NOMO-1 (cell line): ENCODE measurements around the gene HSDL1.
A peak's percentile ranks its signal among the peaks of the same experiment; 100 is the strongest.

Source experiments
- DNase-seq, 2 experiments: peaks; one replicate each; lab custom pipeline; 2025; ENCODE audit not compliant: unreplicated experiment in 2 of 2; lab: John Stamatoyannopoulos, UW

HSDL1 gene

DNA sequence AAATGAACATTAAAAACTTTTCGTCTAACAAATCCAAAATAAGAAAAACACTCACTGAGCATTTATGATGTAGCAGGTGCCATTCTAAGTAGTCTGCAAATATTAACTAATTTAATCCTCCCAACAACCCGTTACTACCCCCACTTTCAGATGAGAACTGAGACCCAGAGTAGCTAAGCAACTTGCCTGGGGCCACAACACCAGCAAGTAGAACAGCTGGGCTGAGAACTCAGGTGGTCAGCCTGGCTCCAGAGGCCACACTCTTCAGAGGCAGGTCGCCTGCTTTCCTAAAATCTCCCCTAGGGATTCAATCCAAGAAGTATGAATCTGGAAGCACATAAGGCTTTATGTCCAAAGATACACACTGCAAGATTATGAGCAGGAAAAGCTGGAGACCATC, 34.5 kb downstream of the HSDL1 start:
- no peak for DNase-seq

DNA sequence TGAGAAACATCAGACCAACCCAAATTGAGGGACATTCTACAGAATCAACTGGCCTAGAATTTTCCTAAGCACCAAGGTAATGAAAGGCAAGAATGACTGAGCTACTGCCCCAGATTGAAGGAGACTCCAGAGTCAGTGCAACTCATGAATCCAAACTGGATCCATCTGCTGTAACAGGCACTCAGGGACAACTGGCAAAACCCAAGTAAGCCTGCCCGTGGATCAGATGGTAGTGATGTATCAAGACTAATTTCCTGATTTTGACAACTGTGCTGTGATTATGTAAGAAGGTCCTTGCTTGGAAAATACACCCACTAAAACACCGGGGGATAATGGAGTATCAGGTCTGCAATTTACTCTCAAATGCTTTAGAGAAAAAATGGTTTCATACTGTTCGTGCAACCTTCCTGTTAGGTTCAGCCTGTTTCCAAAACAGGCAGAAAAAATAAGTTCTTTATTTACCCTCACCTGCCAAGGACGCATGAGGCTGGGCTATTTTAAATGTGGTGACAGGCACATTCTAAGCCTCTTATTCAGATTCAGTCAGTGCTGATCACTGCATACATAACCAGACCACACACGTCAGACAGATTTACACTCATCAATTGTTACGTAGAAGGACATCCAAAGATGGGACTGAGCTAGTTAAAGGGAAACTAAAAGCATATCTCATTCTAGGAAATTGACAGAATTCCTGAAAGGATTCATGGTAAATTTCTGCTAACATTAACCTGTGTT, 35.2 kb downstream of the HSDL1 start:
- DNase-seq, result no peak

DNA sequence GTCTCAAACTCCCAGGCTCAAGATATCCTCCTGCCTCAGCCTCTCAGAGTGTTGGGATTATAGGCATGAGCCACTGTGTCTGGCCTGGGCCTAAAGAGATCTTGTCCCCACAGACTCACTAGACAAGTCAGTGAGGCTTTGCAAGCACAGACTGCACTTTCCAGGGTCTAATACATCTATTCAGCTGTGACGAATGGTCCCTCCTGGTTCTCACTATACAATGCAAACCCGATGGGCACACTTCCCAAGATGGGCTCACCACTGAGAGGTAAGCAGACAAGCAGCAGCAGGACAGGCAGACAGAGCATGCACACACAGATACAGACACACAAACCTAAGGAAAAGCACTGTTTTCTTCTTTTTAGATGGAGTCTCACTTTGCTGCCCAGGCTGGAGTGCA, 37.1 kb downstream of the HSDL1 start:
- no peak for DNase-seq

DNA sequence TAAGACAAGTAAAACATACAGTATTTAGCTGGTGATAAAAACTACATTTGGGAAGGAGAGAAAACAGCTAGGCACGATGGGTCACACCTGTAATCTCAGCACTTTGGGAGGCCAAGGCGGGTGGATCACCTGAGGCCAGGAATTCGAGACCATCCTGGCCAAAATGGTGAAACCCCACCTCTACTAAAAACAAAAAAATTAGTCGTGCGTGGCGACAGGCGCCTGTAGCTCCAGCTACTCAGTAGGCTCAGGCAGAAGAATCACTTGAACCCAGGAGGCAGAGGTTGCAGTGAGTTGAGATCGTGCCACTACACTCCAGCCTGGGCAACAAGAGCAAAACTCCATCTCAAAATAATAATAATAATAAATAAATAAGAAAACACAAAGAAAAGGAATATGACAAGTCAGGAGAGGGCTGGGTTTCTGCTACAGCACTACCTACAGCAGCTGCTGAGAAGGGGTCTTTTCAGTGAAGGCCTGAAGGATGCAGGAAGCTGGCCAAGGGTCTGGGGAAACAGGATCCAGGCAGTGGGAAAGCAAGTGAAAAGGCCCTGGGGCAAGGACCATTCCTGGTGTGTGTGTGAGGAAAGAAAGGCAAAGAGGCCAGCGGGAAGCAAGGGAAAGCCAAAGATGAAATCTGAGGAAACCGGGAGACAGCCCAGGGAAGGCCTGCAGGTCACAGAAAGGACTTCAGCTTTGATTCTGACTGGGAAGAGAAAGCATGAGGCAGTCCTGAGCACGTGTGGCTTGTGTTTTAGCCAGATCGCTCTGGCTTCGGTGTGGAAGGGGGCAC, 38.8 kb downstream of the HSDL1 start:
- no peak for DNase-seq

DNA sequence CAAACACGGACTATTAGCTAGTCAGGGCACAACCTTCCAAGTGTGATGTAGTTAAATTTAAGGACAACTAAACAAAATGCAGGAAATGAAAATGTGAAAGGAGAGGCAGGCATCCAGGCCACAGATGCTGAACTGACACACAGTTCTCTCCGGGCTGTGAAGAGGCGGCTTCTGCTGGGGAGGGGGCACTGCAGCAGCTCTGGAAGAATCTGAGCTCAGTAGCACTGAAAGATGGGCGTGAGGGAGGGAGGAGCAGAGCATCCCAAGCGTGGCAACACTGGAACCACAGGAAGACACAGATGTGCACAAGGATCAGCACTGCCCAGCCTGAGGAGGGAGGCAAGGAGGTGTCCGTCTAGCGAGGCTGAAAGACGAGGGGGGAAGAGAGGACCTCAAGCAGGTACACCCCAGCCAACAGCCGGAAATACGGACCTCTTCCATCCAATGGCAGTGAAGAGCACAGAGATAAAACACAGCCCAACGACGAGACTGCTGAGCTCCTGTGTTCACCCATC, 39.6 kb downstream of the HSDL1 start:
- no peak for DNase-seq

DNA sequence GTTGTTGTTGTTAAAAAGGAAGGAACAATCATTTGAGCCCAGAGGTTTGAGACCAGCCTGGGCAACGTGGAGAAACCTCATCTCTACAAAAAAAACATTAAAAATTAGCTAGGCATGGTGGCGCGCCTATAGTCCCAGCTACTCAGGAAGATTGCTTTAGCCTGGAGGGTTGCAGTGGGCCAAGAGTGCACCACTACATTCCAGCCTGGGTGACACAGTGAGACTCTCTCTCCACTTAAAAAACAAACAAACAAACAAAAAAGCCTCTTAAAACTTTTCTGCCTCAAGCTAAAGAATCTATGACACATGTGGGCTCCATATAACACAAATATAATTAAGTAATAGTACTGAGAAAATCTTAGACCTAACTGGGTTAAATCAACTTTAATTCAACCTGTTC, 40.7 kb downstream of the HSDL1 start:
- DNase-seq, result no peak

DNA sequence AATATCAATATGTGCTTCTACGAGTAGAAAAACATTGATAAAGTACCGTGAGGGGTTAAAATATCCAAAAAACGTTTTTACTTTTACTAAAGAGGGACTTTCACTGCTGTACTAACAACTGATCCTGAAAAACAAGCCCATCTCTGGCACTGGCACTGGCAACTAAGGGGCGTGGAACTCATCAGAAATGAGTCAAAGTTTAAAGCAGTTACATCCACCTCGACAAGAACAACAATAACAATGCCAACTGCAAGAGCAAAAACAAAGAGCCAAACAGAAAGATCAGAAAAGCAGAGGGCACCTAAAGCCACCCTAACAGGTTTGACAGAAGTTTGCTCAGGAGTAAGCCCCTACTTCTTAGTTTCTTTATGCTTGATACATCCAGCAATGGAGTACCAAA, 41.3 kb downstream of the HSDL1 start:
- no peak for DNase-seq

DNA sequence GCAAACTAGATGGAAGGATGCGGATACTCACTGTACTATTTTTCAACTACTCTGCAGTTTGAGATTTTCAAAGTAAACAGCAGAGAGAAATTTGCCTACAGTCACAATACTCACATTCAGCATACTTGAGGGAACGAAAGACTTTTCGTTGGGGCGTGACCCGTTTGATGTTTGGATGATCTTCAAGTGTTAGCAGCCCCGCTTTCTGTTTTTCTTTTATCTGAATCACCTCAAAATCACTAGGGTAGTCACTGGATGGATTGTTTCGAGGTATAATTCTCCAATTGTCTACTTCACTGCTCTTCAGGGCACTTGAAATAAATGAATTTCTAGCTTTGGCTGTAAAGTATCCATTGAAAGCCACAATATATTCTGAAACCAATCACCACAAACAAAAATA, 46.0 kb downstream of the HSDL1 start:
- DNase-seq, result no peak

DNA sequence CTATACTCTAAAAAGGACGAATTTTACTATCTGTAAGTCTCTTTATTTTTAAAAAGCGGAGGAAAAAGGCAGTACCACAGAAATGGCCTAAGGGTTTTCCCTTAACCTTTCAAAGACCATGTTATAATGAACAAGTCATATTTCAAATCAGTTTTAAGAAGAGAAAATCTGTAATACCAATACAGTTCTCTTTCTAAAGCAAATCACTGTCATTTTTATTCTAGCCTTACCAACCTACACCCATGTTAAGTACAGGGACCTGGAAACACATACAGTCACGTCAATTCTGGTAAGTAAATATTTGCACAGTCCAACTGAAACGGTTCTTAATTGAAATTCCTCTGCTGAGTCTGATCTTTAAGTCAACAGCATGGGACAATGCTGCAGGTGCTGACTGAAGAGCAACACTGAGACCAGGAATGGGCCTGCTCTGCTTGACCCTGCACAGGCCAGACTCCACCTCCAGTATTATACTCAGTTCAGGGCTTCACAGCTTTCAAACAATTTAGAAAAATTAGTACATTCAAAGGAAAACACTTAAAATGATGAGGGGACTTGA, 48.5 kb downstream of the HSDL1 start:
- no peak for DNase-seq

DNA sequence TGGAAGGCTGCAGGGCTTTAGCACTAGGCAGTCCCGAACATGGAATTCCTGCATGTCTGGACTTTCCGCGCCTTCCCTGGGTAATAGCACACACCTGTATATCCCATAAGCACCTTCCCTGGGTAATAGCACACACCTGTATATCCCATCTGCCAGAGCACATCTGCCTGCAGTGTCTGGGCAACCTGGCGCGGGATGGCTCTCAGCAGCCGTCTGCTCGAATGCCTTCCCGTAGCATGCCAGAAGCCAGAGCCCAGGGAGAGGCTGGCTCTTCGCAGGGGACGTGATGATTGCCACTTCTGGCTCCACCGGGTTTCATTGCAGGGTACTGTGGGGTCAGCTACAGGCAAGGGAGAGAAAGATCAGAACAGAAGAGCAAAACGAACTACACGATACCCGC, 49.5 kb downstream of the HSDL1 start:
- DNase-seq, result no peak

DNA sequence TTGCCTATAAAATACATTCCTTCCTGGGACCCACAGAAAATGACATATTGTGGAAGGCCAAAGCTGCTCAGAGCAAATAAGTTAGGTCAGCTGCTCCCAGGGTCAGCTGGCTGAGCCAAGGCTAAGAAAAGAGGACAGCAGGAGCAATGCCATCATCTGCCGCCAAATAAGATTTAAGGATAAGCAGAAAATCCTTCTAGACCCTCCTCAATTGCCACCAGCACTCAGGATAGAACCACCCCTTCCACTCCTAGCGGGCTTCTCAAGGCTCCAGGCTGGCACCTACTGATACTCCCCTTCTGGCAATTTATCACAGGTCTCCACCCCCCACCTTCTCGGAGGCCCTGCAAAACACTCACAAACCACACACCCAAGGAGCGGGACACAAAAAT, 51.1 kb downstream of the HSDL1 start:
- DNase-seq, result no peak

DNA sequence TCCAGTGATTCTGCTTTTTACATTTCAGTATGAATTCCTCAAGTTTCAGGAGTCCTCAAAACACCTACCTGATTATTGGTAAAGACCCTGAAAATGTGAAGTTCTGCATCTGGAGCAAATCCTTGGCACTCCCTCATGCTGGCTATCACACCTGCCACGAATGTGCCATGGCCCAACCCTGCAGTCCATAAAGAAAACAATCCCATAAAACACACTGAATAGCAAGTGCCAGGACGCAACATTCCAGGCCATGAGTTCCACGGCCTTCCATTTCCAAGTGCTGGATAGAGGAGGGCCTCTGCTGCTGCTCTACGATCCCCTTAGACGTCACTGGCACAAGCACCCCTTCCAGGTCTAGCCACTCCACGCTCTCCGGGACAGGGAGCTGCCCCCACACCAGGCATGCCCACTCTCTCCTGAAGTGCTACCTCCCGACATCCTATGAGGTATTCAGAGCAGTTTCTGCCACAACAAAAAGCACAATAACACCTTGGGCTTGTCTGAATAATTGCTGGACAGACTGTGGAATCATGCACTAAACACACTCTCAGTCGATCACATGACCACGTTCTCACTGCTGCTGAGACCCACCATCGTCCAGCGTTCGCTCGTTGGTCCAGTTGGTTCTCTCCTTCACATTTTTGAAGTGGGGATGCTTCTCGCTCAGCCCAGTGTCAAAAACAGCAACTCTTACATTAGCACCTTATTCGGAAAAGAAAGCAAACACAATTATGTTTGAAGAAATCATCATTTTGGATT, 51.7 kb downstream of the HSDL1 start:
- DNase-seq, result no peak

DNA sequence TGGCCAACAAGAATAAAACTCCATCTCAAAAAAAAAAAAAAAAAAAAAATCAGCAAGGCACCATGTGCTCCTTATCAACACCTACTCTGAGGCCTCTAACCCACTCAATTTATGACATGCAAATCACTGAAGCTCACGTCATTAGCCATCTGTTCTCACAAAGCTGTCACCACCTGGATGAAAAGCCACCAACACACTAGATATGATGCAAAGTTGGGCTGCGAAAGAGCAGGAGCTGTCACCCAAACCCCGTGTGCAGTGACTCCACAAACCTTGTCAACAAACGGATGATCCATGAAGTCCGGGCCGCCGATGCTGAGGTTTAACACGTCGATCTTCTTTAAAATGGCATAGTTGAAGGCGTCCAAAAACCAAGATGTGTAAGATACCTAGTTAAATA, 53.5 kb downstream of the HSDL1 start:
- no peak for DNase-seq

DNA sequence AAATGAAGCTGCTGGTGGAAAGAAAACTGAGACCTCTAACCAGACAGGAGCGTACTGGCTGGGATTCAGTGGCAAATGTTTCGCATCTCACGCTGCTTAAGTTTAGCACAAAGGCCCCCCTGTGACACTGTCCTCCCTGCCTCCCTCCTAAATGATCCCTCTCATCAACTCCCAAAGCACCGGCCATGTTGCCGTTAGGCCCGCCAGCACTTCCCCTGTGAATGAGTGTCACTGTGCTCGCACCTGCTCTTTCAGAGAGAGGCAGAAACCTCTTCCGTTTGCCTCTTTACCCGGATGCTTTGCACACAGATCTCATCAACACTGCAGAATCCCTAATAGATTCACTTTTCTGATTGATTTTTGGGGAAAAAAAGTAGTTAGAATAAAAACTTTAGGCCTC, 54.8 kb downstream of the HSDL1 start:
- DNase-seq, result no peak

DNA sequence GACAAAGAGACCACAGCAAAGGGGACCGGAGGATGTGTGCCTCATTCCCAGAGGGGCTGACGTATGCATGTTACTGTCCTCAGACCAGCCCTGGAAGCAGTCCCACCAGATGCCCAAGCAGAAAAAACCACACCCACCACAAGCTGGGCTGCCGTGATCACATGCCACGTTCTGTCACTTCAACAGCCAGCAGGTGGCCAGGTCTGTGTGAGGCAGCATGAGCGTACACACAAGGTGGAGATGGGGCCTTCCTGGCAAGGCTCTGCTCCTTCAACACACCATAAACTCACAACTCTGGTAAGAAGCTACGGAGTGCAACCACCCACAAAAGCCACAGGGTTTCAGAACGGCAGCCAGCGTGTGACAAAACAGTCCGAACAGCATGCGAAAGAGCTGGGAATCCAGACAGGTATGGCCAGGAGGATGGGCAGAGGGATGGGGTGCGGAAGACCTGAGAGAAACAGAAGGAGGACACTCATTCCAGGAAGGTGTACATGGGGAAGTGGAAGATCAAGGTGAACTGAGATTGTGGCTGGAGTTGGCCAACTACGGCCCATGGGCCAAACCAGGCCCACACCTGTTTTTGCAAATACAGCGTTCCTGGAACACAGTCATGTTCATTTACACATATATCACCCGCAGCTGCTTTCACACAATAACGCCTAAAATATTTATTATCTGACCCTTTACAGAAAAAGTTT, 56.1 kb downstream of the HSDL1 start:
- peak in 1 of 2 experiments; percentile 19 for DNase-seq

DNA sequence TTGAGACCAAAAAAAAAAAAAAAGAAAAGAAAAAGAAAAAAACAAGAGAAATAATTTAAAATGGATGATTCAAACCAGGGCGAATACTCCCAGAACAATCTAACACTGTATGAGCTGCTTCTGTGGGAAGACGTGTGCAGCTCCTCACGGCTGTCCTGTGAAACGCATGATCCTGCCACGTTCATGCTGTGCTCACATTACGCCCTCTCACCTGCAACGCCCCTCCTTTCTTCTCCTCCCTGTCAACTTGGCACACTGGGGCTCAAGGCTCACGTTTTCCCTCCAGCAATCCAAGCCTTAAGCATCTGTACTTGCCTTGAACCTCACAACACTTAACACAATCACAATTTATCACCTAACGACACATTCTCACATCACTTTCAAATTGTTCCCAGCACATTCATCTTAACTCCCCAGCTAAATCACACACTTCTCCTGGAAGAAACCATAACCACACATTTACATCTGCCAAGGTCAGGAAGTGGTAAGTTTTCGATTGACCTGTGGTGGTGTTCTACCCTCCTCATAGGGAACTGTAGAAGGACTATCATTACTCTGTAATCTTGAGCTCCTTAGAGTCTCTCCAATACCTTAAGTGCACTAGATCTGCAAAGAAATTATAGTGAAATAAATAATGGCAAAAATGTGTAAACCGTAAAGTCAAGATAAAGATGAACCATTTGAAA, 57.4 kb downstream of the HSDL1 start:
- peak in 1 of 2 experiments; percentile 63 for DNase-seq

DNA sequence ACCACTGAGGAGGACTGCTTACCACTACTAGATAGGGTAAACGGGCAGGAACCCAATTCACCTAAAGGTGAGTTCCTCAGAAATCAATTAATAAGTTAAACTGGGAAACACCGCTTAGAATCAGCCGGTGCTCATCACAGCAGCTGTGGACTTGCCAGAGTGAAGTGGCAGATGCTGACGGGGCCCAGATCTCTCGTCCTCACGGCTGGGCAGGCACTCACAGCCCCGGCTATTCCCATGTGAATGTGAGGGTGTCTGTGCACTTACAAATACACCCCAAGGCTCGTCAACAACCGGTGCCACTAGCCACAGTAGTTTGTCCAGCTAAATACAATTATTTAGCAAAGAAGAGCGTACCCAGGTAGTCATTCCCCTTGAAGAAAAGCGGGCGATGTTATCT, 58.0 kb downstream of the HSDL1 start:
- DNase-seq, result no peak

DNA sequence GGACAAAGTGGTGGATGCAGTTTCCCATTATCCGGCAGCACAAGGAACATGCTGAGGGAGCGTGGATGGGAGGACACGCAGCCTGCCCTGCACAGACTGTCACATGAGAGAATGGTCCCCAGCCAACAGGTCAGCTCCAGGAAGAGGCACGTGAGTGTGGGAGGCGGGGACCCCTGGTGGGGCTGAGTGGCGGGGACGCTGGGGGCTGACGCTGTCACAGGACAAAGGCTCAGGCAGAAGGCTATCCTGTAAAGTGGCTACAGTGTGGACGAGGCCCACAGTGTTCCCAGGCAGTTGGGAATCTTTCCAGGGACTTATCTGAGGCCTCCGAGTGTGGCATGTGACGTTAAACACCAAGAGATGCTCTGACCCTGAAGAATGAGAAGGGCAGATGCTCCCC, 58.6 kb downstream of the HSDL1 start:
- DNase-seq, result no peak

DNA sequence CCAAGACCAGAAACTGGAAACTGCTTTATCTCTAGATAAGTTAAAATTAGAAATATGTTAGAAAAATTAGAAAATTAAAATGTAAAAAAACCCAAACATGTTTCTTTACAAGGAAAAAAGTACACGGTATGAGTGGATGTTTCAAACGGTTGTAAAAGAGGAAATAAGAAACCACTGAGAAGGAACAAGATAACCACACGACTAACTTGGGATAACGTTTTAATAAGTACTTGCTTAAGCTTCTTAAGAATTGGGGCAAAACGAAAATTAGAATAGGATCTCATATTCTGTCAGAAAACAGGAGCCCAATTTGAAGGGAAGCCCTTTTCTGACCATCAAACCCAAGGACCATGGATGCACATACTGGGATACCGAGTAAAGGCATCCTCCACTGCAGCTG, 59.2 kb downstream of the HSDL1 start:
- peak; percentile 51 to 90 for DNase-seq

DNA sequence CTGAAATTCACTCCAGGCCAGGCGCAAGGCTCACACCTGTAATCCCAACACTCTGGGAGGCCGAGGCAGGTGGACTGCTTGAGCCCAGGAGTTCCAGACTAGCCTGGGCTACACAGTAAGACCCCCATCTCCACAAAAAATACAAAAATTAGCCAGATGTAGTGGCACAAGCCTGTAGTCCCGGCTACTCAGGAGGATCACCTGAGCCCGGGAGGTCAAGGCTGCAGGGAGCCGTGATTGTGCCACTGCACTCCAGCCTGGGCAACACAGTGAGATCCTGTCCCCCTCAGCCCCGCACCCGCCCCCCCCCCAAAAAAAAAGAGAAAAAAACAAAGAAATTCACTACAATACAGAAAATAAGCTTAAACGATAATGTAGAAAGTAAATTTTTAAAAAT, 59.7 kb downstream of the HSDL1 start:
- DNase-seq, result no peak
